Small intestine (tissue), 16 donors: Measurements from ENCODE around the gene WWTR1. TPM values are rescaled to one million over a fixed set of nuclear protein-coding genes. Genes with fewer than 3 reads are reported as not detected.

Source experiments
- DNase-seq, 2 donors: peaks; one replicate each; pipeline versions ENCODE4 v3.0.0 to v3.0.0-alpha.2; 2013
- FAIRE-seq: peaks from 2 replicates; lab custom pipeline; 2012; peaks lifted over from hg19 to GRCh38; lab: Jason Lieb, UNC
- H3K27ac ChIP-seq, 3 donors: one replicate each; pipeline ENCODE4 v1.5.1; 2013; ENCODE audit warnings: low read length in 2 of 3, mild to moderate bottlenecking in 2 of 3, control low read depth in 1 of 3, inconsistent platforms in 1 of 3, low read depth in 1 of 3, moderate library complexity in 1 of 3
- H3K27me3 ChIP-seq, 3 donors: one replicate each; pipeline ENCODE4 v1.6.1; 2013; ENCODE audit warnings: low read length in 3 of 3, inconsistent platforms in 1 of 3; ENCODE audit not compliant: control insufficient read depth in 3 of 3, insufficient read depth in 3 of 3
- H3K36me3 ChIP-seq, 3 donors: one replicate each; pipeline ENCODE4 v1.6.1; 2013; ENCODE audit warnings: low read length in 3 of 3, inconsistent platforms in 1 of 3, low read depth in 1 of 3, mild to moderate bottlenecking in 1 of 3, moderate library complexity in 1 of 3; ENCODE audit not compliant: control insufficient read depth in 3 of 3, insufficient read depth in 2 of 3
- H3K4me1 ChIP-seq, 3 donors: one replicate each; pipeline ENCODE4 v1.6.1; 2013; ENCODE audit warnings: low read length in 2 of 3, inconsistent platforms in 1 of 3, low read depth in 1 of 3, mild to moderate bottlenecking in 1 of 3, moderate library complexity in 1 of 3; ENCODE audit not compliant: control insufficient read depth in 3 of 3, insufficient read depth in 2 of 3
- H3K4me3 ChIP-seq, 3 donors: one replicate each; pipeline ENCODE4 v1.5.1; 2013; ENCODE audit warnings: low read length in 3 of 3, control low read depth in 1 of 3, inconsistent platforms in 1 of 3, low read depth in 1 of 3, mild to moderate bottlenecking in 1 of 3, moderate library complexity in 1 of 3
- H3K9me3 ChIP-seq, 2 donors: one replicate each; pipeline ENCODE4 v1.6.1; 2013; ENCODE audit warnings: low read depth in 1 of 2, low read length in 1 of 2; ENCODE audit not compliant: control insufficient read depth in 2 of 2, insufficient read depth in 1 of 2
- WGBS, 3 donors: extraction: QIAGEN DNeasy Blood & Tissue Kit; methylation state at CpG; one replicate each; pipeline ENCODE4 v1.1.7; 2013; 5-methylcytosine and 5-hydroxymethylcytosine counted together
- long read RNA-seq, 10 donors: transcript quantifications; one replicate each; lab custom pipeline, GENCODE V29; 2026
- polyA plus RNA-seq, 4 donors: library from polyadenylated mRNA; stranded (reverse) in 3 of 4; unstranded in 1 of 4; fragments of 200-250 nt in 3 of 4; fragments of 120-200 nt in 1 of 4; gene quantifications; one replicate each; pipeline versions ENCODE4 v1.2.1 to v1.2.3, GENCODE V29; 2013
- donor health status: healthy with polysubstance abuse.
- donor health status: control.
- donor health status: control.
- donor health status: Bipolar disorder and iron deficiency.
- donor health status: healthy.

WWTR1 gene
- 10 to 100 TPM in 3 of 4 donors, 1 to 10 TPM in 1; 2.0 to 27.3 (median 15.0) TPM for polyA plus RNA-seq
- long read RNA-seq, donor 1 = 0 reads
- long read RNA-seq, donor 2, partial matches to known transcripts = 0 of 3 reads
- long read RNA-seq, donor 2, other reads (novel, unspliced or antisense) = 0 of 3 reads
- long read RNA-seq, donor 3, partial matches to known transcripts = 0 of 1 reads
- long read RNA-seq, donor 3, other reads (novel, unspliced or antisense) = 0 of 1 reads
- long read RNA-seq, donor 4, partial matches to known transcripts = 0 of 1 reads
- long read RNA-seq, donor 4, other reads (novel, unspliced or antisense) = 0 of 1 reads
- long read RNA-seq, donor 5 = 0 reads
- long read RNA-seq, donor 6, partial matches to known transcripts = 0 of 5 reads
- long read RNA-seq, donor 6, other reads (novel, unspliced or antisense) = 0 of 5 reads
- long read RNA-seq, donor 7 = 0 reads
- long read RNA-seq, donor 8, partial matches to known transcripts = 11 of 12 reads
- long read RNA-seq, donor 8, other reads (novel, unspliced or antisense) = 0 of 12 reads
- long read RNA-seq, donor 9, partial matches to known transcripts = 0 of 1 reads
- long read RNA-seq, donor 9, other reads (novel, unspliced or antisense) = 0 of 1 reads
- long read RNA-seq, donor 10, transcript WWTR1-201 (7 exons, 2,103 nt) = major isoform, 12 of 18 reads
- long read RNA-seq, donor 10, partial matches to known transcripts = 5 of 18 reads
- long read RNA-seq, donor 10, other reads (novel, unspliced or antisense) = 0 of 18 reads

DNA sequence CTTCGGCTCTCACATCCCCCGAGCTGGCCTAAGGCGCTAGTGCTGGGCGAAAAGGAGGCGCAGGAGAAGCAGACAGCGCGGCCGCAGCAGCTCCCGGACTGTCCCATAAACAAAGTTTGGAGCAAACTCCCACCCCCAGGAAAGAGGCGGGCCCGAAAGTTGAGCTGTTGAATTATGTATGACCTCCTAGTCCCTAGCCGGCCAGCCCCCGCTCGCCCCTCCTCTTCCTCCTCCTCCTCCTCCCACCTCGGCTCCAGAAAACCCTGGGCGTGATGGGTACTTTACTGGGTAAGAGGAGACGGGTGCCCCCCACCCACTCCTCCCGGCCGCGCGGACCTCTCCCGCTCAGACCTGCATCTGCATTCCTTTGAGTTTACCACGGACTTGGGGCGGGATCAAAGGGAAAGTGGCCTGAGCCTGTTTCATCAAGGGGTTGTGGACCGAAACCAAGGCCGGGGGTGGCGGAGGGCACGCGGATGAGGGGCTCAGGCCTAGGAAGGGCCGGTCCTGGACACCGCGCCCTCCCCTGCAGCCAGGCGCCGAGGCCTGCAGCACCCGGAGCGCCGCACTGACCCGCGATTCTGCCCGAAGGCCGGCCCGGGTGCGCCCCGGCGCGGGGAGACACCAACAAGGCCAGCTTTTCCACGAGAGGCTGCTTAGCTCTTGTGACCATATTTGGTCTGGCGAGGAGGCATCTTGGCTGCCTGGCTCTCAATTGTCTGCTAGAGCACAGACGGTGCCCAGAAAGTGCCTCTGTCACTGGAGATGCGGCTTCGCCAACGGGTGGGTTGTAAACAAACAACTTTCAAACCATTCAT lies at the start of gene WWTR1:
WWTR1 (minus strand) TSS at position 100 of the 818 bp plus-strand sequence. CDS start 719 bp downstream, outside the sequence.
- Histone ChIP-seq H3K4me3 (peak within 1 kb of the TSS; percentile 26 to 55 (median 49)), H3K36me3 (no peaks in the 10 kb centered on the region), H3K27me3 (peaks cover 0 to 36% (median 3%) of the 10 kb centered on the region in 3 donors), H3K27ac (peak within 1 kb of the TSS; percentile 1 to 84 (median 83)), H3K9me3 (no peaks in the 10 kb centered on the region), H3K4me1 (peaks cover 0 to 4% (median 2%) of the 10 kb centered on the region in 3 donors)
- no peak for FAIRE-seq
- DNase-seq = peak; percentile 42 to 82
- 0 to 1% (median 1%) methylated on average over 49 to 52 of the region's 52 CpGs for WGBS, 3 donors

DNA sequence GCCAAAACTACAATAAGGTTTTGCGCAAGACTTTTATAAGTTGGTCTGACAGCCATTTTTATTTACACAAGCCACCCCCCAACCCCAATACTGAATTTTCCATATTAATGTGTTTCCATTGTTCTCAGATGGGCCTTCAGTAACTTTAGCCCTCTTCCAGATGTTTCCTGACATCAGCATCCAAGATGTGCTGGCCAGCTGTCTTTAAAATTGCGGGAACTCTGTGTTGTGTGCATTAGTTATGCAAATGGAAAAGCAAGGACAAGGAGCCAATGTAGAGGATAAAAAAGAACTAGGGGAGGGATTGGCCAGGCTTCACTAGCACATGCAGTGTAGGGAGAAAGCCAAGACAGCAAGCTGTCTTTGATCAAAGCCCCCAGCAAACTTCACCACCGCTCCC lies 49.1 kb upstream of the WWTR1 start:
- Histone ChIP-seq H3K27ac (peak overlapping the region in 2 of 3 donors; percentile 27 to 50), H3K27me3 (no peaks in the 10 kb centered on the region), H3K4me1 (no peaks in the 10 kb centered on the region), H3K36me3 (no peaks in the 10 kb centered on the region), H3K9me3 (no peaks in the 10 kb centered on the region), H3K4me3 (no peak overlapping the region)
- no peak for FAIRE-seq
- DNase-seq = peak in 1 of 2 donors; percentile 16
- WGBS, 3 donors = 69 to 90% (median 86%) methylated on average over 3 of the region's 3 CpGs

DNA sequence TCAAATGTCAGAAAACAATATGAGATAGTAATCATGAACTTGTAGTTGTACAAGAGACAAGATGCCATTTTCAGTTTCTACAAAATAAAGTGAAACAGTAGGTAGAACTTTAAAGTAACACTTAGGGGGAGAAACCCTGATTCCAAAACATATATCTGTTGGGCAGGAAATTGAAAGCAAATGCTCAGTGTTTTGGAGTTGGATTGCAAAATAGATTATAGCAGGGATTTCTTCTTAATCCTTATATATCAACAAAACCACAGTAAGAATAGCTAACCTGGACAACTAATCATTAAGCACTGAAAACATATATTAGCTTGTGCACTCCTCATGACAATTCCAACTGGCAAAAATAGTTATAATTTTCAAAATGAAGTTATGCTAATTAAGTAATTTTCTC lies 47.6 kb upstream of the WWTR1 start:
- H3K27ac ChIP-seq = no peak overlapping the region
- DNase-seq (no peak), FAIRE-seq (no peak)
- H3K36me3 ChIP-seq = no peaks in the 10 kb centered on the region
- H3K4me3 ChIP-seq = no peak overlapping the region
- H3K4me1 ChIP-seq = no peaks in the 10 kb centered on the region
- no peaks in the 10 kb centered on the region for H3K27me3 ChIP-seq
- no peaks in the 10 kb centered on the region for H3K9me3 ChIP-seq

- no peaks in the 10 kb centered on the region for H3K4me1 ChIP-seq
- no peak for FAIRE-seq
- no peaks in the 10 kb centered on the region for H3K36me3 ChIP-seq
- no peaks in the 10 kb centered on the region for H3K27me3 ChIP-seq
- no peak overlapping the region for H3K4me3 ChIP-seq
- peak in 1 of 2 donors; percentile 7 for DNase-seq
- 66 to 90% (median 84%) methylated on average over 2 of the region's 2 CpGs for WGBS, 3 donors
- H3K27ac ChIP-seq = peak overlapping the region in 1 of 3 donors; percentile 43
- peaks cover 0 to 12% of the 10 kb centered on the region in 2 donors for H3K9me3 ChIP-seq
Measured at GRCh38 chr3:149703466-149703865, 45.6 kb upstream of the WWTR1 start.

DNA sequence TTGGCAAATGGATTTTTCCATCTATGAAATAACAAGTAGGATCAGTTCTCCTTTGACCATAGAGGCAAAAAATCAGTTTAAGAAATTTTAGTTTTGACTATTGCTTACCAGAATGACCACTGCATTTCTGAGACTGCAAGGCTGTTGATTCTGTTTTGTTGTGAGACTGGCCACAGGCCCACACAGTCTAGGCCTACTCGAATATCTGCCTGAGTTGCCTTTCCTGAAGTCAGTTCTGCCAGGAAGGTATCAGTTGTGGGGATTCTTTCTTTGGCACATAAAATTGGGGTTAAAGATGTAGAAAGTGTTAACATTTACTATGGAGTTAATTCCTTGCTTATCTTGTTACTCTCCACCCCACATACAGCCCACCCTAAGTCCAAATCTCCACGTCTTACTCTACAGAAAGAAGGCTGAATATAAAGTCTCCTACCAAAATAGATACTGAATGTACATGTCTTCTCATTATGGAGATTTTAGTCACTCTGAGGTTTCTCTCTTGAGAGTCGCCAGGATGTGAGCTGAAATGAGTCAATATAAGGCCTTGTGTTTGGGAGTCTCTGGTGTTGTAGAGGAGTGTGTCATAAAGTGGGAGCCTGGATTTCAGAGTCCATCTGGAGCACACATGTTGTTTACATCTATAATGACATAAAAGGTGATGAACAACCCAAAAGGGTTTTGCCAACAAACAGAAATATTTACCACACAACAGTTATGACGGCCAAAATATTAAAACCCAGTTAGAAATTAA lies 45.0 kb upstream of the WWTR1 start:
- H3K9me3 ChIP-seq = peaks cover 0 to 18% of the 10 kb centered on the region in 2 donors
- 74 to 79% (median 79%) methylated on average over 4 of the region's 4 CpGs for WGBS, 3 donors
- no peak for FAIRE-seq

DNA sequence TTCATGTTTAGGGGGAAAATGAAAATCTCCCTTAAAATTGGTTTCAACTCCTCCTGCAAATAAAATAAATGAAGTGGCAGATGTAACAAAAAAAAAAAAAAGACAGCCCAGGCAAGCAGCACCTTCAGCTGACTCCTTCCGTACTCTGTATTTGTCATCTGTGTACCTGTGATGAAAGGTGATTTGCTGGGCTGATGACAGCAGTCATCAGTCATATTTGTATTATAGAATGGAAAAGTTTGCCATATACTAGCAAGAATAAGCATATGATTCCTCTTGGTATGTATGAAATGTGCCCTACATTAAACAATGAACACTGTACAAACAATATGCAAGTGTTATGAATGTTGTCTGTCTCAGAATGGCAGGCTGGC lies 44.1 kb upstream of the WWTR1 start:
- FAIRE-seq (no peak), DNase-seq (no peak)
- Histone ChIP-seq H3K4me1 (no peaks in the 10 kb centered on the region), H3K4me3 (no peak overlapping the region), H3K27ac (peak overlapping the region in 1 of 3 donors; percentile 53), H3K36me3 (no peaks in the 10 kb centered on the region), H3K27me3 (no peaks in the 10 kb centered on the region), H3K9me3 (peaks cover 0 to 20% of the 10 kb centered on the region in 2 donors)
- WGBS, 3 donors = 76 to 83% (median 82%) methylated on average over 1 of the region's 1 CpG

More for the DNA sequence above, 45.0 kb upstream of the WWTR1 start:
- no peaks in the 10 kb centered on the region for H3K27me3 ChIP-seq
- DNase-seq = peak in 1 of 2 donors; percentile 8
- H3K4me1 ChIP-seq = no peaks in the 10 kb centered on the region
- no peaks in the 10 kb centered on the region for H3K36me3 ChIP-seq
- peak overlapping the region in 2 of 3 donors; percentile 32 to 85 for H3K27ac ChIP-seq
- no peak overlapping the region for H3K4me3 ChIP-seq

DNA sequence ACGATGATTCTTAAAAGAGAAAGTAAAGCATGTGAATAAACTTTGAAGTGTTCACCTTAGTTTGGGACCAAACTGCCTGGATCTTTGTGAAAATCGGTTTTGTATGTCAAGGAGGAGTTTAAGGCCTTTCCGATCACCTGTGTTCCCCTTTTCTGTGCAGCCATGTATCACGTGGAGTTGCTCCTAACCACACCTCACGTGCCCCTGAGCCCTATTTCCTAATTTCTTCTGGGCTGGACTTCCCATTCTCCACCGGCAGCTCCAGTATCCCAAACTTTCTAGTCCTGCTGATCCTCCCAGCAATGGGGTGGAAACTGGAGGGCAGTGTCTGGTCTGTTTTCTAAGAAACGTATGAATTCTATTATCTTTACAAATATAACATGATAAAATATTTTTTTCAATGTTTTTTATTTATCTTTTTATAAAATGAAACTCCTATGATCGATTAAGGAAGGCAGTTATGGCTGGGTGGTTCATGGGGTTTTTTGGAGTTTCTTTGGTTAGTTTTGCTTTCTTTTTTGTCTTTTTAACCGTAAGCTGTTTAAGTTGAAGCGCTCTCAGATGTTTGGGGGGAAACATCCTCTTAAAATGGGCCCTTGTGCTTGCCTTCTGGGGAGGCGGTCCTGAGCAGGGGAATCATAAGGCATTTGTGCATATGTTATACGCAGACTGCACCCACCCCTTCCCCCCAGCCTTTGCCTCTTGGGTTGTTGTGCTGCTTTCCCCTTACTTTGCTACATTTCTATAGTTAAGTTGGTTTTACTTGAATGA lies 43.6 kb upstream of the WWTR1 start:
- WGBS, 3 donors = 66 to 82% (median 68%) methylated on average over 12 of the region's 12 CpGs
- Histone ChIP-seq H3K4me1 (no peaks in the 10 kb centered on the region), H3K4me3 (no peak overlapping the region), H3K27me3 (no peaks in the 10 kb centered on the region), H3K9me3 (peaks cover 0 to 20% of the 10 kb centered on the region in 2 donors), H3K36me3 (no peaks in the 10 kb centered on the region), H3K27ac (peak overlapping the region in 2 of 3 donors; percentile 53 to 66)
- no peak for FAIRE-seq
- no peak for DNase-seq
